ENCODE measurements around the gene BLACAT1. TPM values are rescaled to one million over a fixed set of nuclear protein-coding genes. Genes with fewer than 3 reads are reported as not detected.

Gene BLACAT1
- polyA plus RNA-seq, 1 of the 3 experiments (the other 2 are of a cell fraction): not detected

DNA sequence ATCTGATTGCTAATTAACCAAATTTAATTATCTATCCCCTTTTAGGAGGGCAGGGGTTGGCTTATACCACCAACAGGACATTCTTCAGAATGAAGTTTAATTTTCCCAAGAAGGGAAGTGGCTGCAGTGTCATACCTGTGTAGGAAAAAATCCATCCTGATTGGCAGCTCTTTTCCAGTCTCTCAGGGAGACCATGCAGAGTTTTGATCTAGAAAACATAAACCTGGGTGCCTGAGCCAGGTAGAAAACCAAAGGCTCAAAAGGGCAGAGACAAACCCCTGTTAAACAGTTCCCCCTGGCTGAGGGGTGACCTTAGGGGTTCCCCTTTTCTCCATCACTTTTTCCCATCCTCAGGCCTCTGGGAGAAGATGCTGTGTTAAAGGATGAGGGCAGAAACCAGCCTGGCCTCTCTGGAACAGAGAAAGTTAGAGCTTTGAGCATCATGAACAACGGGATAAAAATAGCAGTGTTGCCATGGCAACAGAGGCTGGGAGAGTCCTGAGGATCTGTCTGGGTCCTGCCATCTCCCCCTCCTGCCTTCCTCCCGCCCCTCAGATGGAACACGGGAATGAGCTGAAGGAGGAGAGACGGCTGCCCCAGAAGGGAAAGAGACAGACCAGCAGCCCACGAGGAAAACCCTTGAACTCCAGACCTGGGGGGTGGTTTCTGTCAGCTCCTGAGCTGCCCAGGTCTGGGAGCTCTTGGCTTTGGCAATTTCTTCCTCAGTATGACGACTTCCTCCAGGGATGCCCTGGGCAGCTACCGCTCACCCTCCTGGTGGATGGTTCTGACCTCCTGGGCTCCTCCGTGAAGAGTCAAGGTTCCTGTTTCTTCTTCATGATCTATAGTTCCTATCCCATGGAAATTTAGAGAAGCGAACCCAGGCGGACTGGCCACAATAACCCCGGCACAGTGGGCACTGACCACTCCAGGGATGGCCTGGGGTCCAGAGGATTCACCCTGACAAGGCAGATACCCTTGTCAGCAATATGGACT lies 20.0 kb downstream of the BLACAT1 start:
- H3K4me3 ChIP-seq (ENCODE audit: low read depth in 2 of 2, low read length in 1 of 2): no peak overlapping the region
- no peaks in the 10 kb centered on the region for H3K9me3 ChIP-seq
- no peaks in the 10 kb centered on the region for H3F3A ChIP-seq (replicated peaks; ENCODE audit: insufficient read depth)
- DNase-seq: no peak
- ChIA-PET POLR2A (no interaction called here), CTCF (interaction anchor here (0.9 to 2.1 kb wide), 4 partner anchors 10 to 374 kb away, joined by 3 to 8 read pairs (median 4); no protein-coding TSS in a partner anchor)
- no peak overlapping the region for H3K4me2 ChIP-seq
- H3K9ac ChIP-seq: no peak overlapping the region
- no peak overlapping the region for H3K27ac ChIP-seq (ENCODE audit: low read depth in 2 of 2, low read length in 1 of 2)
- H3K27me3 ChIP-seq (ENCODE audit: insufficient read depth): peaks cover 54% of the 10 kb centered on the region; the same call in 1 of the 2 replicates
- H3K9me2 ChIP-seq: no peaks in the 10 kb centered on the region
- no peaks in the 10 kb centered on the region for H3K36me3 ChIP-seq (replicated peaks in 1 of 2; ENCODE audit: control insufficient read depth in 1 of 2, insufficient read depth in 2 of 2, low read length in 1 of 2)
- no peak overlapping the region for H2AFZ ChIP-seq (ENCODE audit: low read depth)
- TF ChIP-seq POLR2AphosphoS5 (IDR thresholded peaks at IDR 0.05; ENCODE audit: low read depth, low read length) (no peak), MXI1 (IDR thresholded peaks at IDR 0.05; ENCODE audit: low read depth, low read length) (no peak), CHD2 (IDR thresholded peaks at IDR 0.05; ENCODE audit: low read length, partially characterized antibody) (no peak), EZH2phosphoT487 (IDR thresholded peaks at IDR 0.05; ENCODE audit: borderline replicate concordance, low read depth) (no peak), ZBTB33 (IDR thresholded peaks at IDR 0.05; ENCODE audit: borderline replicate concordance, low read depth) (no peak), NRF1 (IDR thresholded peaks at IDR 0.05; ENCODE audit: low read depth, low read length) (no peak), REST (IDR thresholded peaks at IDR 0.05; ENCODE audit: low read depth, low read length) (no peak), USF1 (IDR thresholded peaks at IDR 0.05; ENCODE audit: borderline replicate concordance, low read depth) (no peak), FOXJ3 (CRISPR knock-in tag; IDR thresholded peaks at IDR 0.05) (no peak), RXRA (IDR thresholded peaks at IDR 0.05; ENCODE audit: borderline replicate concordance, low read depth) (no peak), GATA2 (CRISPR knock-in tag; IDR thresholded peaks at IDR 0.05) (no peak)
- TF ChIP-seq, protein P1, sequence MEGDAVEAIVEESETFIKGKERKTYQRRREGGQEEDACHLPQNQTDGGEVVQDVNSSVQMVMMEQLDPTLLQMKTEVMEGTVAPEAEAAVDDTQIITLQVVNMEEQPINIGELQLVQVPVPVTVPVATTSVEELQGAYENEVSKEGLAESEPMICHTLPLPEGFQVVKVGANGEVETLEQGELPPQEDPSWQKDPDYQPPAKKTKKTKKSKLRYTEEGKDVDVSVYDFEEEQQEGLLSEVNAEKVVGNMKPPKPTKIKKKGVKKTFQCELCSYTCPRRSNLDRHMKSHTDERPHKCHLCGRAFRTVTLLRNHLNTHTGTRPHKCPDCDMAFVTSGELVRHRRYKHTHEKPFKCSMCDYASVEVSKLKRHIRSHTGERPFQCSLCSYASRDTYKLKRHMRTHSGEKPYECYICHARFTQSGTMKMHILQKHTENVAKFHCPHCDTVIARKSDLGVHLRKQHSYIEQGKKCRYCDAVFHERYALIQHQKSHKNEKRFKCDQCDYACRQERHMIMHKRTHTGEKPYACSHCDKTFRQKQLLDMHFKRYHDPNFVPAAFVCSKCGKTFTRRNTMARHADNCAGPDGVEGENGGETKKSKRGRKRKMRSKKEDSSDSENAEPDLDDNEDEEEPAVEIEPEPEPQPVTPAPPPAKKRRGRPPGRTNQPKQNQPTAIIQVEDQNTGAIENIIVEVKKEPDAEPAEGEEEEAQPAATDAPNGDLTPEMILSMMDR (IDR thresholded peaks at IDR 0.05): no peak
- TF ChIP-seq, protein P2, sequence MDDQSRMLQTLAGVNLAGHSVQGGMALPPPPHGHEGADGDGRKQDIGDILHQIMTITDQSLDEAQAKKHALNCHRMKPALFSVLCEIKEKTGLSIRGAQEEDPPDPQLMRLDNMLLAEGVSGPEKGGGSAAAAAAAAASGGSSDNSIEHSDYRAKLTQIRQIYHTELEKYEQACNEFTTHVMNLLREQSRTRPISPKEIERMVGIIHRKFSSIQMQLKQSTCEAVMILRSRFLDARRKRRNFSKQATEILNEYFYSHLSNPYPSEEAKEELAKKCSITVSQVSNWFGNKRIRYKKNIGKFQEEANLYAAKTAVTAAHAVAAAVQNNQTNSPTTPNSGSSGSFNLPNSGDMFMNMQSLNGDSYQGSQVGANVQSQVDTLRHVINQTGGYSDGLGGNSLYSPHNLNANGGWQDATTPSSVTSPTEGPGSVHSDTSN (IDR thresholded peaks at IDR 0.05): no peak
- no peaks in the 10 kb centered on the region for H4K20me1 ChIP-seq (ENCODE audit: insufficient read depth)
- H3K4me1 ChIP-seq (ENCODE audit: control insufficient read depth in 1 of 2, insufficient read depth in 2 of 2, low read depth in 1 of 2, low read length in 1 of 2): peaks cover 0 to 3% of the 10 kb centered on the region in 2 experiments; a peak in 1 of 4 replicates
- no peaks in the 10 kb centered on the region for H3K79me2 ChIP-seq (ENCODE audit: insufficient read depth)
- WGBS (ENCODE audit: low lambda C conversion rate): 43% methylated on average over 8 of the region's 11 CpGs
